Activated CD8-positive, alpha-beta T cell treated with anti-CD3 and anti-CD28 coated beads, Interleukin-2, amount 10 ng/mL, durations not matched to agents 7 days and 5 days (primary cell): ENCODE measurements around the gene SAMD9L. TPM values are rescaled to one million over a fixed set of nuclear protein-coding genes. Genes with fewer than 3 reads are reported as not detected.
"Not testable (repeated sequence)": the region's sequence is repeated elsewhere in the genome, so short reads cannot be mapped to it uniquely, and the experiment has no call there.

Experiments
- ATAC-seq: fragments of 150-1000 bp; cut with Tn5 transposase; one replicate; pipeline ENCODE4 v1.10.0; 2021; ENCODE audit warnings: moderate library complexity
- CTCF ChIA-PET: fragments of 350-600 bp; sonication (Branson Sonifier 250); formaldehyde crosslinking; loops from one replicate; lab custom pipeline; 2021; ENCODE audit warnings: antibody characterized with exemption; lab: Charles Lee
- POLR2A ChIA-PET: fragments of 350-600 bp; sonication (Branson Sonifier 250); formaldehyde crosslinking; loops from one replicate; lab custom pipeline; 2021; ENCODE audit warnings: antibody characterized with exemption; lab: Charles Lee
- DNase-seq: peaks from one replicate; pipeline ENCODE4 v3.0.0-alpha.2; 2020
- H3K27ac Mint-ChIP-seq: one replicate; pipeline ENCODE4 v1.8.0; 2021; ENCODE audit warnings: mild to moderate bottlenecking, mixed read lengths
- H3K27me3 Mint-ChIP-seq: one replicate; pipeline ENCODE4 v1.8.0; 2021; ENCODE audit warnings: low read depth, mixed read lengths
- H3K36me3 Mint-ChIP-seq: one replicate; pipeline ENCODE4 v1.8.0; 2021; ENCODE audit warnings: low read depth, mixed read lengths
- H3K4me1 Mint-ChIP-seq: one replicate; pipeline ENCODE4 v1.8.0; 2021; ENCODE audit warnings: low read depth, mixed read lengths
- H3K4me3 Mint-ChIP-seq: one replicate; pipeline ENCODE4 v1.8.0; 2021; ENCODE audit warnings: mild to moderate bottlenecking, mixed read lengths
- H3K9me3 Mint-ChIP-seq: one replicate; pipeline ENCODE4 v1.8.0; 2022; ENCODE audit warnings: mixed read lengths; ENCODE audit not compliant: insufficient read depth
- total RNA-seq, 2 experiments: library from RNA; stranded (reverse); gene quantifications; one replicate each; pipeline ENCODE4 v1.2.3, GENCODE V29; 2021

Gene SAMD9L
- total RNA-seq, 2 experiments from 2014 or later = 102 to 109 TPM

- Mint-ChIP-seq H3K4me1 (peaks cover 33% of the 10 kb centered on the region), H3K36me3 (peaks cover 39% of the 10 kb centered on the region), H3K9me3 (peaks cover 7% of the 10 kb centered on the region), H3K27ac (peak overlapping the region; percentile 10), H3K27me3 (no peaks in the 10 kb centered on the region), H3K4me3 (peak overlapping the region; percentile 98)
- ChIA-PET CTCF (interaction anchor here (0.5 to 2.6 kb wide), 4 partner anchors 8 to 83 kb away, joined by 3 to 11 read pairs (median 6); partner anchors contain the start of gene SAMD9), POLR2A (interaction anchor here (1.8 kb wide), 1 partner anchor 12 kb away, joined by 3 read pairs; no protein-coding TSS in a partner anchor)
- ATAC-seq (no peak), DNase-seq (no peak)
Measured at GRCh38 chr7:93145354-93145753, 2.8 kb downstream of the SAMD9L start.

GRCh38 chr7:93142127-93142526 lies 6.1 kb downstream of the SAMD9L start:
- POLR2A ChIA-PET = interaction anchor here (0.8 to 1.2 kb wide), 2 partner anchors 11 to 23 kb away, joined by 3 read pairs; no protein-coding TSS in a partner anchor
- Mint-ChIP-seq H3K4me3 (no peak overlapping the region), H3K9me3 (no peaks in the 10 kb centered on the region), H3K27ac (no peak overlapping the region), H3K36me3 (peaks cover 38% of the 10 kb centered on the region), H3K4me1 (peaks cover 19% of the 10 kb centered on the region), H3K27me3 (no peaks in the 10 kb centered on the region)
- CTCF ChIA-PET = no interaction called here
- DNase-seq (no peak), ATAC-seq (no peak)

- no peak overlapping the region for H3K4me3 Mint-ChIP-seq
- H3K4me1 Mint-ChIP-seq = peaks cover 13% of the 10 kb centered on the region
- POLR2A ChIA-PET = no interaction called here
- CTCF ChIA-PET = no interaction called here
- peaks cover 39% of the 10 kb centered on the region for H3K36me3 Mint-ChIP-seq
- peaks cover under 1% of the 10 kb centered on the region for H3K9me3 Mint-ChIP-seq
- no peak overlapping the region for H3K27ac Mint-ChIP-seq
- no peaks in the 10 kb centered on the region for H3K27me3 Mint-ChIP-seq
- DNase-seq (no peak), ATAC-seq (no peak)
Measured at GRCh38 chr7:93140582-93141191, 7.5 kb downstream of the SAMD9L start.

- CTCF ChIA-PET = no interaction called here
- no peak for DNase-seq
- POLR2A ChIA-PET = no interaction called here
- peaks cover 3% of the 10 kb centered on the region for H3K4me1 Mint-ChIP-seq
- H3K27ac Mint-ChIP-seq = no peak overlapping the region
- no peak overlapping the region for H3K4me3 Mint-ChIP-seq
- peaks cover 47% of the 10 kb centered on the region for H3K36me3 Mint-ChIP-seq
- ATAC-seq = no peak
- no peaks in the 10 kb centered on the region for H3K27me3 Mint-ChIP-seq
- peaks cover 21% of the 10 kb centered on the region for H3K9me3 Mint-ChIP-seq
Measured at GRCh38 chr7:93138576-93138975, 9.6 kb downstream of the SAMD9L start.

GRCh38 chr7:93133005-93133404 lies 15.2 kb downstream of the SAMD9L start:
- H3K36me3 Mint-ChIP-seq = peaks cover 80% of the 10 kb centered on the region
- ChIA-PET POLR2A (no interaction called here), CTCF (interaction anchor here (0.8 to 1.2 kb wide), 2 partner anchors 15 to 95 kb away, joined by 3 to 4 read pairs; partner anchors contain the start of gene SAMD9)
- H3K4me1 Mint-ChIP-seq = no peaks in the 10 kb centered on the region
- no peak overlapping the region for H3K4me3 Mint-ChIP-seq
- ATAC-seq (no peak), DNase-seq (no peak)
- no peaks in the 10 kb centered on the region for H3K27me3 Mint-ChIP-seq
- peaks cover 63% of the 10 kb centered on the region for H3K9me3 Mint-ChIP-seq
- no peak overlapping the region for H3K27ac Mint-ChIP-seq

GRCh38 chr7:93132216-93132615 lies 16.0 kb downstream of the SAMD9L start:
- no peak overlapping the region for H3K4me3 Mint-ChIP-seq
- H3K4me1 Mint-ChIP-seq = no peaks in the 10 kb centered on the region
- H3K9me3 Mint-ChIP-seq = peaks cover 63% of the 10 kb centered on the region
- H3K27me3 Mint-ChIP-seq = no peaks in the 10 kb centered on the region
- ATAC-seq = no peak
- ChIA-PET CTCF (interaction anchor here (1.2 kb wide), 1 partner anchor 96 kb away, joined by 3 read pairs; no protein-coding TSS in a partner anchor), POLR2A (no interaction called here)
- H3K27ac Mint-ChIP-seq = no peak overlapping the region
- DNase-seq = no peak
- H3K36me3 Mint-ChIP-seq = peaks cover 75% of the 10 kb centered on the region

GRCh38 chr7:93126954-93127353 lies 21.2 kb downstream of the SAMD9L start:
- peaks cover 40% of the 10 kb centered on the region for H3K9me3 Mint-ChIP-seq
- POLR2A ChIA-PET, ATAC-seq, H3K4me3 Mint-ChIP-seq, CTCF ChIA-PET, DNase-seq, H3K27ac Mint-ChIP-seq, H3K4me1 Mint-ChIP-seq, H3K27me3 Mint-ChIP-seq: not testable (repeated sequence)
- peaks cover 69% of the 10 kb centered on the region for H3K36me3 Mint-ChIP-seq

- H3K27me3 Mint-ChIP-seq, H3K4me3 Mint-ChIP-seq, H3K4me1 Mint-ChIP-seq, DNase-seq, H3K27ac Mint-ChIP-seq, ATAC-seq, POLR2A ChIA-PET: not testable (repeated sequence)
- CTCF ChIA-PET = interaction anchor here (0.7 kb wide), 1 partner anchor 29 kb away, joined by 3 read pairs; no protein-coding TSS in a partner anchor
- Mint-ChIP-seq H3K9me3 (peaks cover 13% of the 10 kb centered on the region), H3K36me3 (peaks cover 79% of the 10 kb centered on the region)
Measured at GRCh38 chr7:93123532-93123931, 24.7 kb downstream of the SAMD9L start.

- peaks cover 82% of the 10 kb centered on the region for H3K36me3 Mint-ChIP-seq
- DNase-seq (no peak), ATAC-seq (no peak)
- H3K4me3 Mint-ChIP-seq = no peak overlapping the region
- H3K27ac Mint-ChIP-seq = no peak overlapping the region
- H3K9me3 Mint-ChIP-seq = peaks cover 2% of the 10 kb centered on the region
- H3K4me1 Mint-ChIP-seq = peaks cover 18% of the 10 kb centered on the region
- H3K27me3 Mint-ChIP-seq = no peaks in the 10 kb centered on the region
- CTCF ChIA-PET = no interaction called here
- POLR2A ChIA-PET = no interaction called here
Measured at GRCh38 chr7:93120592-93121549, 27.3 kb downstream of the SAMD9L start.

GRCh38 chr7:93119191-93119905 lies 28.8 kb downstream of the SAMD9L start:
- Mint-ChIP-seq H3K4me1 (peaks cover 31% of the 10 kb centered on the region), H3K4me3 (no peak overlapping the region), H3K27me3 (no peaks in the 10 kb centered on the region), H3K27ac (peak overlapping the region; percentile 71), H3K9me3 (peaks cover 7% of the 10 kb centered on the region), H3K36me3 (peaks cover 82% of the 10 kb centered on the region)
- CTCF ChIA-PET = interaction anchor here (2.6 kb wide), 1 partner anchor 26 kb away, joined by 11 read pairs; no protein-coding TSS in a partner anchor
- ATAC-seq (no peak), DNase-seq (no peak)
- POLR2A ChIA-PET = interaction anchor here (0.6 kb wide), 1 partner anchor 23 kb away, joined by 3 read pairs; no protein-coding TSS in a partner anchor
